GM21526 (cell line): Measurements from ENCODE around the gene SNX33.

Source experiments
- ATAC-seq: cut with Tn5 transposase; IDR thresholded peaks from one replicate; pipeline ENCODE4 v1.9.1; 2021; ENCODE audit warnings: moderate library complexity; ENCODE audit not compliant: unreplicated experiment, low FRiP score

SNX33 gene

DNA sequence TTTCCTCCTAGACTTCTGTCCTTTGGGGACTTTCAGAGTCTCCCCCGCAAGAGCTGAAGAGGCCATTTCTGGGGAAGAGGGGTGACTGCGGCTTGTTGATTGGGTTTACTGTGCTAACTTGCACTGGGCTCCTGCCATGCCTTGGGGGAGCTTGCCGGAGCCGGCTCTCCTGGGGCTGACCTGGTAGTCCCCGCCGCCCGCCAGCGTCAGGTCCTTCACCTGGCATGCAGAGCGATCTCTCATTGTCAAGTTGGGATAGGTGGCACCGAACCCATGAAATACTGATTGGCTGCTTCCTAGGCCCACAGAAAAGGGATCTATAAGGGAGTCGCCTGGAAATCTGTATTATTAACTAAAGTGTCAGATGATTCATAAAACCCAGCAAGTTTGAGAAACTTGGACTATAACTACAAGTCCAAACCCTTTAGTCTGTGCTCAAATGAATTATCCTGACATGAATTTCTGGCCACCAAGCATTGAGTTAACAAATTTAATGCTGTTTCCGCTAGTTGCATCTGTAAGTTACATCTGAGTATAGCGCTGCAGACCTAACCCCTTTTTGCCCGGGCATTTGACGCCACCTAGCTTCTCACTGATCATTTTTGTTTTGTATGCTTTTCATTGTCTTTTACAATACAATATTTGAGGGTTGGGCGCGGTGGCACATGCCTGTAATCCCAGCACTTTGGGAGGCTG lies 7.1 kb upstream of the SNX33 start:
- peak; percentile 31 for ATAC-seq

DNA sequence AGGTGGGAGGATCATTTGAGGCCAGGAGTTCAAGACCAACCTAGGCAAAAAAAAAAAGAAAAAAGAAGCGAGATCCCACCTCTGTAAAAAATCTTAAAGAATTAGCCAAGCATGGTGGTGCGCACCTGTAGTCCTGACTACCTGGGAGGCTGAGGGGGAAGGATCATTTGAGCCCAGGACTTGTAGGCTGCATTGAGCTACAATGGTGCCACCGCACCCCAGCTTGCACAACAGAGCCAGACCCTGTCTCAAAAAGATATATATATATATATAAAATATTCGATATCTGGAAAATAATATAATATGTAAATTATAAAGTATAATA lies 6.6 kb upstream of the SNX33 start:
- no peak for ATAC-seq

GRCh38 chr15:75641603-75642002 lies 6.1 kb upstream of the SNX33 start:
- ATAC-seq, result no peak

DNA sequence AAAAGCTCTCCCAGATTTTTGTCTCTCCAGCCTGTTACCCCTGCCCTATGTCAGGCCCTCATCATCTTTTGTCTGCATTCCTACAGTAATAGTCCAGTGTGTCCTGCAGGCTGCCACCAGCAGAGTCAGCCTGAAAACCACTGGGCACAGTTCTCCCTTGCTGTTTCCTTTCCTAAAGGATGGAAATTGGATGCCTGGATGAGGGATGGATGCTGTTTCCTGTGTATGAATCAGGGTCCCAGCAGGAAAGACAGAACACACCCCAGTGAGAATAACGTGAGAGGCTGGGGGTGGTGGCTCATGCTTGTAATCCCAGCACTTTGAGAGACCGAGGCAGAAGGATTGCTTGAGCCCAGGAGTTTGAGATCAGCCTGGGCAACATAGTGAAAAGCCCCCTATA lies 3.3 kb upstream of the SNX33 start:
- ATAC-seq, result no peak

DNA sequence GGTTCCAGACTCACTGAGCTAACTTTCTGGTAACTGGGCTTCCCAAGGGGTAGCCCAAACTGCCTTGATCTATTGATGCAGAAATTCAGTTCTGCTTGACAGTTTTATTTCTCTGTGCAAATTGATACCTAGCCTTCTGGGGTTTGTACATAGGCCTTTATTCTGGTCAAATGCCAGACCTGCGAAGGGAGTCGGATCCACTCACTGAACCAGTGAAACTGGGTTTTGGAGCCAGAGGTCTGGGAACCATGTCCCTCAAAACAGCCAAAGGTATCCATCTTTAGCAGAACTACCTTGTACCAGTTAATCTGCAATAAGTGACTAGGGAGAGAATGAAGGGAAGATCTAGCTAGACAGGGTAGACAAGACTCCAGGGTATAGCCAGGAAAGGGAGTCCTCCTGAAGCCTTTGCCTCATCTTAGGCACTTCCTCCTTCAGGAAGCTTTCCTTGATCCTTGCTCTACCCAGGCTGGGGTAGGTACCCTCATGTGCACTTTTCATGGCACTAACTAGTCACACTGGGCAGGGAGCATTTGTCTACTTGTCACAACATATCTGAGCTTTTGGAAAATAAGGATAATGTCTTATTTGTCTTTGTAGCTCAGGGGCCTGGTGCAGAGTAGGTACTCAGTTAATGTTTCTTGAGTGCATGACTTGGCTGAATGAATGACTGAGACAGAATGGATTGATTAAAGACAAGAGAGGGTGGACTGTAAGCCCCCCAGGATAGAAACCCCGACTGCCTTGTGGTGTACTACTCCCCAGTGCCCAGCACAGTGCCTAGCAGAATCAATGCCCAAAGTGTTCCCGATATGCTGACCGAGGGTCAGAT lies 1.4 kb upstream of the SNX33 start:
- no peak for ATAC-seq

- ATAC-seq, result no peak
Measured at GRCh38 chr15:75646944-75647364, 758 bp upstream of the SNX33 start.

DNA sequence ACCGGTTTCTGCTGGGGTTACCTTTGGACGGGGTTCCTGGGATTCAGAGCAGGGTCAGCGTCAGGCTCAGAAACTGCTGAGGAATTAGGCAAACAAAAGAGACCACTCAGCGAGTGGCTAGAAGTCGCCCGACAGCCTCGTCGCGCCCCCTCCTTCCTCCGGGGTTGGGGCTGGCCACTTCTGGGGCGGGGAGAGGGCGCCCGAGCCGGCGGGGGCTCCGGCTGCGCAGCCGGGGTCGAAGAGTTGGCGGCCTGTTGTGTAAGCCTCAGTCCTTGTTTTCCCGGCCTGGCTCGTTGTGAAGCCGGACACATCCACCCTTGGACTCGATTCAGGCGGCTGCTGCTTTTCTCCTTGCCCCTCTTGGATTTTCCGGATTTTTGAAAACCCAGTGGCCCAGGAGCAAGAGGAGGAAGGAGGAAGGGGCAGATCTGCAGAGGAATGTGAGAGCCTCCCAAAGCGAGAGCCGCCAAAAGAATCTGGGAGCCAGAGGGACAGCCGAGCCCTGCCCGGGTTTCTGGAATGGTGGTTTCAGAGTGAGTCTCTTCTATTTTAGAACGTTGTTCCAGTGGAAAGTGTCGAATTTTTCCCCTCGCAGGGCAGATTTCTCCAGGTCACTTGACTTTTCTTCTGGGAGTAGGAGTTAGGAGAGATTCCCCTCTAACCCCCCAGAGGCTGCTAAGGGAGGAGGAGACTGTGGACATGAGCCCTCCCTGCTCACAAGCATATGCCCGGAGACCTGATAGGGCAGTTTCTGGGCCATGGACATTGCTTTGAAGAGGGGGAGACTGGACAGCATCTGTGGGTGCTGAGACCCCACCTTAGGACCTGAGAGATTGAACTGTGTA lies 666 bp downstream of the SNX33 start:
- no peak for ATAC-seq

GRCh38 chr15:75649045-75649761 lies 1.5 kb downstream of the SNX33 start:
- ATAC-seq, result no peak

GRCh38 chr15:75649848-75650247 lies 2.1 kb downstream of the SNX33 start:
- ATAC-seq, result no peak

DNA sequence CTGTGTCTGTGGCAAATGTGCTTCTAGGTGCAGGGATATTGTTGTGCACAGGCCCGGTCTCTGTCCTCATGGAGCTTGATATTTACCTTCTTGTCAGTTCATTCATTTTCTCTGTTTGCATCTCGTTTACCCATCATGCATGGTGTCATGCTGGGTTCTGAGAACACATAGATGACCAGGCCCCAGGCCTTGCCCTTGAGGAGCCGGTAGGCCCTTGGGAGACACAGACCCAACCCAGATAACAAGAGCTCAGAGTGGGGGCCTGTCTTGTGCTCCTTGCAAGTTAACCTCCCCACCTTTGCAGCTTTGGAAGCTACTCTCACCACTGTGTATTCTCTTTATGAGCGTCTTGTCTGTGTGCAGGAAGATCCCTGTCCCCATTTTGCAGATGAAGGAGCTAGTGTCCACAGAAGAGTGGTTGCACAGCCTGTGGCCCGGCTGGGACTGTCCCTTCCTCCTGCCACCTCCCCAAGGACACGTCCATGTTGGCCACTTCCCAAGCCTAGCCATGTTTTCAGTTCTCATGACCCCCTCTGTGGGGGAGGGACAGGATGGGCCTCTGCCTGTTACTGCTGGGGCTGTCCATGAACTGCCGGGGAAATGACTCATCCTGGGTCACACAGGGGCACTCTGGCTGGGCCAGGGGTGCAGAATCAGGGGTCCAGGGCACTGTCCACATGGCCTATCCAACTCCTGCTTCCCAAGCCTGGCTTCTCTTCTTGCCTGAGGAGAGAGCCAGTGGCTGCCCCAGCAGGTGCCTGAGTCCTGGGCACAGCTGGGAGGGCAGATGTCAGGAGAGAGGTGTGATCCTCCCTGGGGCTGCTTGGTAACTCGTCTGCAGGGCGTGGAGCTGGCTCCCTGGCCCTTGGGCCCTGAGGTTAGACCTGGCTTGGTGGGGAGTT lies 3.4 kb downstream of the SNX33 start:
- ATAC-seq, result no peak

- ATAC-seq, result no peak
Measured at GRCh38 chr15:75651810-75652543, 4.3 kb downstream of the SNX33 start.

- no peak for ATAC-seq
Measured at GRCh38 chr15:75653347-75653913, 5.7 kb downstream of the SNX33 start.

DNA sequence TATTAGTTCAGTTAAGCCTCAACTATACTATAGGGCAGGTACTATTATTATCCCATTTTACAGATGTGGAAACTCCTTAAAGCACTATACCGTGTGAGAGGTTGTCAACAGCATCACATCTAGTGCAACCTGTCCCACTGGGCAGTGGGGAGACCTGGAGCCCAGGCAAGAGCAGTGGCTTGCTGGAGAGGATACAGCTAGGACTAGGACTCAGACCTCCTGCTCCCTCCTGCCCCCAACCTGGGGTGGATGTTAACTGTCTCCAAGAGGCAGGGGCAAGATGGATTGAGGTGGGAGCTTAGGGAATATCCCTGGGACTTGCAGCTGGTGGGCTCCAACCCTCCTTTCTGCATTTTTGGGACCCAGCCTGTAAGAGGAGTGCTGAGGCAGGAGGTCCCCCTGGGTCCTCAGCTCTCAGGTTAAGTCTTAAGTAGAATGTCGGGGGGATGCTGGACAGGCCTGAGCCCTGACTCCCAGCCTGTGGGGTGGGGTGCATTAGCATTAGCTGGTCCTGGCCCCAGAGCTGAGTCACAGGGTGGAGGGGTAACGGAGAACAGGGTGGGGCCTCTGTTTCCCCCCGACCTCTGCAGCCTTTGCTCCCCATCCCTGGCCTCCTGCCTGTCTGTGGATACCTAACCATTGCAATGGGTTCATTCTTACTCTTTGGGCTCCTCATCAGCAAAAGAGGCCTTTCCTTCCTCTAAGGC lies 6.6 kb downstream of the SNX33 start:
- ATAC-seq, result no peak

GRCh38 chr15:75655931-75656330 lies 8.2 kb downstream of the SNX33 start:
- ATAC-seq, result no peak

GRCh38 chr15:75656331-75656730 lies 8.6 kb downstream of the SNX33 start:
- ATAC-seq, result no peak

DNA sequence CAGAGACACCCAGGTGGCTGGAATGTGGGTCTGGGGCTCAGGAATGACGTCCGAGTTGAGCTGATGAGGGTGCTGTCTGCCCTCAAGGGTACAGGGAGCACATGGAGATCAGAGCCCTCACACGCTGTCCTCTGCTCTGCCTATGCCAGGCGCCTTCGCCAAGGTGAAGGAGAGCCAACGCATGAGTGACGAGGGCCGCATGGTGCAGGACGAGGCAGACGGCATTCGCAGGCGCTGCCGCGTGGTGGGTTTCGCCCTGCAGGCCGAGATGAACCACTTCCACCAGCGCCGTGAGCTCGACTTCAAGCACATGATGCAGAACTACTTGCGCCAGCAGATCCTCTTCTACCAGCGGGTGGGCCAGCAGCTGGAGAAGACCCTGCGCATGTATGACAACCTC lies 9.1 kb downstream of the SNX33 start:
- no peak for ATAC-seq

DNA sequence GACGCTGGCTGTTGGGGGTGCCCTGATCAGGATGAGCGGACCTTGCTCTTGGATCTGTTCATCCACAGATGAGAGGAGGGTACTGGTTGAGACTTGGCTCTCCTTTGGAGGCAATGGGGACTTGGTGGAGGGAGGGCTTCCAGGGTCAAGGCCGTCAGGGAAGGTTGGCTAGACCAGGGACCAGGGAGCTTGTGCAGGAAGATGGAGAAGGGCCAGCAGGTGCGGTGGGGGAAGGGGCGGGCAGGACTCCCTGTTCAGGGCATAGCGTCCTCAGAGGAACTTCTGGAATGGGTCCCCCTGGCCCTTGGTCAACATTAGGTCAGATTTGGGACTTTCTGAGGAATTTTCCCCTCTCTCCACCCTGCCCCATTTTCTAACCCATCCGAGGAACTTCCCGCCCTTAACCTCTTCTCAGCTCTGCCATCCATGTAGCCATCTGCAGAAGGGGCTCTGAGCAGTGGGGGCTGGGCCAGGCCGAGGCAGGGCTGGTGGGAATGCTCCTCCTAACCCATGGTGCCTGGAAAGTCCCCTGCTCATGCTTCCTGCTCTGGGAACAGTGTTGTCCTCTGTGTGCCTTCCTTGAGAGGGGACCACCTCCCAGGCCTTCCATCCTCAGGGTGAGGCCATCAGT lies 11.5 kb downstream of the SNX33 start:
- ATAC-seq, result no peak
